ENCODE measurements around the gene OBSL1.

The OBSL1 gene

DNA sequence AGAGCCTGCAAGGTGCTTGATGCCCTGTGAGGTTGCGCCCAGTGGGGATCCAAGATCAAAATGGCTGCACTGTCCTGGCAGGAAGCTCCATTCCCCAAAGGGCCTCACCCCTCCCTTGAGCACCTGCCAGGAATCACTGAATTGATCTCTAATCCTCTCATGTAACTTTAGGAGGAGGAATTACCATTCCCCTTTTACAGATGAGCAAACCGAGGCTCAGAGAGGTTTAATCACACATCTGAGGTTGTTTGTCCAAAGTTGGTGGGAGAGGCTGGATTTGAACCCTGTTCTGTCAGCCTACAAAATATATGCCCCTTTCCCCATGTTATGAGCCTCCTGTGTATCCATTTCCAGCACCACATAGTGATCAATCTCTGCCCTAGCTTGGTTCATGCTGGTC, 46.5 kb downstream of the OBSL1 start:
- intact Hi-C loops (cut with DNase I), result loop anchor here (5.0 kb wide), 1 partner anchor 118 kb away; no protein-coding TSS in a partner anchor
- no peak for DNase-seq

DNA sequence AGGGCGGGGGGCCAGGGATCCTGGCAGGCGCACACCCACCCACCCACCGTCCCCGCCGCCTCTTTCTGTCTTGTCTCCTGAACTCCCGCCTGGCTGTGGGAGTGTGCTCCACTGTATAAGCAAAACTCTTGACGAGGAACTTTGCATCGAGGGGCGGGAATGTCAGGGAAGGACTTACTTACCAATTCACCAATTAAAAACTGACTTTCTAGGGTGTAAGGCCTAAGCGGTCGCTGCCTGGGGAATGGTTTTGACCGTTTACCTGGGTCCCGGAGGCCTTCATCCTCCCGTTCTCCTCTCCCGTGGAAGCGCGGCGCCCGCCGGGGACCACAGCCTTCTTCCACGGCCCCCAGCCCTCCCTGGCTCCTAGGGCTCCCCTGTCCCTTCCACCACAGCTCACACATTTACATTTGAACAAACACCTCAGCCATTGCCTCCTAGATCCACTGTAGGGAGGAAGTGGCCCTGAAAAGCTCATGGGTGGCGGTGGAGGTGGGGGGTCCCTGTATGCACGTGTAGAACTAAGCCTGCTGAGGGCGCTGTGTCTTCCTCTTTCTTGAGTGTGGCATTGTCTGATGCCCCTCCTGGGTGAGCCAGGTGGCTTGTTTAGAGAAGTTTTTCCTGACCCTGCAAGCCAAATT, 48.2 kb downstream of the OBSL1 start:
- intact Hi-C loops (cut with DNase I), result no loop called here
- peak in 16 of 42 donors; percentile 33 to 74 (median 54) for DNase-seq

DNA sequence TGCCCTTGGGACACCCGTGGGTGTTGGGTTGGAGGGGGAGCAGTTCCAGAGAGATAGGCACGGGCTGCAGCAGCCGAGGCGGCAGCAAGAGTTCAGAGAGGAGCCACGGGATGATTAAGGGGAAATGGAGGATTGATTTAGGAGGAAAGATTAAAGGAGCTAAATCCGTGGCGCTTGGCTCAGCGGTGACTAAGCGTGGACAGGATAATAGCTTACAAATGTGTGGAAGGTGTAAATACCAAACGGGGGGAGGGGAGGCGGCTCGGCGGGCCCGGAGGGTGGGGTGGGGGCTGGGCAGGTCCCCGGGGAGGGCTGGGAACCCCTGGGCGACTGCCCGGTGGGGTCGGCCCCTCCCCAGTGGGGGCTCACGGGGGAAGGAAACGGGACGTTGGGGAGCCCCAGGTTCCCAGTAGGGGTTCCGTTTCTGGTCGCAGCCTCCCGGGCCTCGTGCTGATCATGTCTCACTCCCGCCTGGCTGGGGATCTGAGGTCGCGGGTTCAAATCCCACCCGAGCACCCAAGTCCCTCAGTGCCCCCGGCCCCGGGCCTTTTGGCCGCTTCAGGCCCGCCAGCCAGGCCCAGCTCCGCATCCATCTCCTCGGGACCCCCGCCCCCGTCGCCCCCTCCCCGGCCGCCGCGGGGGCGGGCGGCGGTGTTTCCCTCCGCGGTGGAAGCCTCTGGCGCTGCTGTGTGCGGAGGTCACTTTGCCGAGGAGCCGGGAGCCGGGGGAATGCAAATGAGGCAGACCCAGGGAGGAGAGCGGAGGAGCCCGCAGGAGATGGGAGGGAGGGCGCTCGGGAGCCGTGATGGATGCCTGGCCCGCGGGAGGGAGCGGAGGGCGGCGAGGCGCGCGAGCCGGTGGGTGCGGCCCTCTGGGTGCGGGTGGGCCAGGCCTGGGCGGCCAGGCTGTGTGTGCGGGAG, 49.0 kb downstream of the OBSL1 start:
- peak in 17 of 42 donors; percentile 40 to 70 (median 53) for DNase-seq
- intact Hi-C loops (cut with DNase I), result no loop called here

DNA sequence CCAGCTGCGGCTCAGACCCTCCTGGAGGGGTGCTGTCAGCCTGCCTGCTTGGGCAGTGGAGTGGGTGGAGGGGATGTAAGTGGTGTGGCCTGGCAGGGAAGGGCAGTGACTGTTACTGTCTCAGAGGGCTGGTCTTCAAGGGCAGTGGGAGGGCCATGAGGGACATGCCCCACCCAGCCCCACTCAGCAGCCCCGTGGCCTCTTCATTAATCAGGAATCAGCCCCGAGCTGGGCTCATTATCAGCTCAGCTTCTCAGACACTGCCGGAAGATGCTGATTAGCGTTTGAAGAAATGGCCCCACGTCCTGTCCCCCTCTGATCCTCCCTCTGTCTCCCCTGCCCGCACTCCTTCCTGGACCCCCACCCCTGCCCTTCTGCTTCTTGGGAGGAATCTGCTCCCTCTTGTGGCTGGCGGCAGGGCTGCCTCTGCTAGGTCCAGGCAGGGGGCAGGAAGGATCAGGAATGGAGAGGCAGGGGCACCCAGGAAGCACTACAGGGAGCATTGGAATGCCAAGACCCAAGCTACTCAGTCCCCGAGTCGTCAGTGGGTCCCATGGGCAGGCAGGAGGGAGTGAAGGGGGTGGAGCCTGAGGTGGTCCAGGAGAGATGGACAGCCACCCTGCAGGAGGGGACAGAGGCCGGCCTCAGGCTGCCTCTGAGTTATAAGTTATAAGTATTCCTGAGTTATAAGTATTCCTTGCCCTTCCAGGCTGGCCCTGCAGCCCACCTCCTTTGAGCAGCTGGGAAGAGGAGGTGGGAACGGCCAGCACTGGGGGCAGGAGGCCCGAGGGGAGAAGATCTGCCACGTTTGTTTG, 50.1 kb downstream of the OBSL1 start:
- intact Hi-C loops (cut with DNase I), result no loop called here
- DNase-seq, result peak in 9 of 42 donors; percentile 32 to 64 (median 47)

DNA sequence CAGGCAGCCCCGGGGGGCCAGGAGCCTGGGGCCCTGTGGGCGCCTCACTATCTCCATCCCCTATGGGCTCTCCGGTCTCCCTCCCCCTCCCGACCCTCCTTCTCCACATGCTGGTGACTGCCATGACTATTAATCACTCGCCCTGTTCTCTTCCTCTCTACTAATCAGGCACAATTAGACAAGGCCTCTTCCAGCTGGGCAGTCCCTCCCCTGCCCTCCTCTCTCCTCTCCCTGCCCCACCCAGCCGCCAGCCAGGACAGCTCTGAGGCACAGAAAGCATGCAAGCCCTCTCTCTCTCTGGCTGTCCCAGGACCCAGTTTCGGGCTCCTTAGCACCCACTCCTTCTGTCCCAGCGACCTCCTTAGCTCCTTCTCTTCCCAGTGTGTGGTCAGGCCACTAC, 51.3 kb downstream of the OBSL1 start:
- DNase-seq, result no peak
- intact Hi-C loops (cut with DNase I), result no loop called here

DNA sequence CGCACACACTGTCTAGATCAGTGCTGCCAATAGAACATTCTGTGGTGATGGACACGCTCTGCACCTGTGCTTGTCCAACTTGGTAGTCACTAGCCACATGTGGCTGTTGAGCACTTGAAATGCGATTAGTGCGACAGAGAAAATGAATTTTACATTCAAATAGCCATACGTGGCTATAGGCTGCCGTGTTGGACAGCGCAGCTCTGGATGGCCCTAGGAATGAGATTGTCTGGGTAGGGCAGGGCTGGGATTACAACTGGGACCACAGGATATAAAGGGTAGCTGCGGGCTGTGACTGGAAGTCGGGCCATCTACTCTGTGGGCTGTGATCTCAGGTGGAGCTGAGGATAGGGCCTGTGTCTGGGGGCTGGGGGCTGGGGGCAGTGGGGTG, 51.8 kb downstream of the OBSL1 start:
- intact Hi-C loops (cut with DNase I), result no loop called here
- no peak for DNase-seq

DNA sequence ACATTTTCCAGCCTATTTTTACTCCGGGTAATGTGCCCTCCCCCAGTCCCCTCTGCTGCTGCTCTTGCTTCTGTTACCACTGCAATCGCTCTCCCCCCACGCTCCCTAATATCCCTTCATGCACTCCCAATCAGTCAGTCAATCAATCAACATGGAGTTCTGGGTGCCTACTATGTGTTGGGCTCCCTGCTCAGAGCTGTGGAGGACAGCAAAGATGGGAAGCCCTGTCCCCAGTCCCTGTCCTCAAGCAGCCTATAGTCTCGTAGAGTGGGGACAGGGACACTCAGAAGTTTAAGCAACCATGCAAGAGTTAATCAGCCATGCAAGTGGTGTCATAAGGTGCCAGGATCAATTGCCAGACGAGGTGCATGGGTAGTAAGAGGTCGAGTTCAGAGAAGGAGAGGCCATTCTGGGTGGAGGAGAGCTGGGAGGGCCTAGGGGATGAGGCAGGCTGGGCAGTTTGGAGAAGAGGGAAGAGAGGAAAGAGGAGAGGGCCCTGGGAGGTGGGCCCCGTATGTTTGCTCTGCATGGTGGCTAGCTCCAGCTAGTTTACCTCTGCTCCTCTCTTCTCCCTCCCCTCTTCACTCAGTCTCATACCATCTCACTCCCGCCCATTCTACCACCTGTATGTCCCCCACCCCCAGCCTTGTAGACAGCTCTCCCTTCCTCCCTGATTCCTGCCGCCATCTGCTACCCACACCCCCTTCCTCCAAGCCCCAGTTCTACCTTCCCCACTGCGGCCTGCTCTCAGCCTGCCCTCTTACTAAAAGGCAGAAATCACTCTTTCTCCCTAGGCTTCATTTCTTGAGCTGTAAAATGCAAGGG, 53.2 kb downstream of the OBSL1 start:
- intact Hi-C loops (cut with DNase I), result no loop called here
- DNase-seq, result no peak

DNA sequence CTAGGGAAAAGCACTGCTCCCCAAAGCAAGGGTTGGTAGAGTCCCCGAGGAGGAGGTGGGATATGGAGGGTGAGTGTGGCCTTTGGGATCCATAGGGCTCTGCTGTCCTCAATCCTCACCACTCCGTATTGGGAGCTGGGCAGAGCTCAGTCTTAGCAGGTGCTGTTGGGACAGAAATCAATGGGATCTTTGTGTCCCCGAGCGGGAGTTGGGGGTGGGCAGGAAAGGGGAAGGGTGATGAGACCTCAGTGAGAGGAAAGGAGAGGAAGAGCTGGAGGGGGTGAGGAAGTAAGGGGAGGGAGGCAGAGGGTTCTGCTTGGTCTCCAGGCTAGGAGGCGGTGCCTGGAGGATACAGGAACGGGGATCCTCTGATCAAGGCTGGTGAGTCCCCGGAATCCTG, 54.5 kb downstream of the OBSL1 start:
- no peak for DNase-seq
- intact Hi-C loops (cut with DNase I), result no loop called here

DNA sequence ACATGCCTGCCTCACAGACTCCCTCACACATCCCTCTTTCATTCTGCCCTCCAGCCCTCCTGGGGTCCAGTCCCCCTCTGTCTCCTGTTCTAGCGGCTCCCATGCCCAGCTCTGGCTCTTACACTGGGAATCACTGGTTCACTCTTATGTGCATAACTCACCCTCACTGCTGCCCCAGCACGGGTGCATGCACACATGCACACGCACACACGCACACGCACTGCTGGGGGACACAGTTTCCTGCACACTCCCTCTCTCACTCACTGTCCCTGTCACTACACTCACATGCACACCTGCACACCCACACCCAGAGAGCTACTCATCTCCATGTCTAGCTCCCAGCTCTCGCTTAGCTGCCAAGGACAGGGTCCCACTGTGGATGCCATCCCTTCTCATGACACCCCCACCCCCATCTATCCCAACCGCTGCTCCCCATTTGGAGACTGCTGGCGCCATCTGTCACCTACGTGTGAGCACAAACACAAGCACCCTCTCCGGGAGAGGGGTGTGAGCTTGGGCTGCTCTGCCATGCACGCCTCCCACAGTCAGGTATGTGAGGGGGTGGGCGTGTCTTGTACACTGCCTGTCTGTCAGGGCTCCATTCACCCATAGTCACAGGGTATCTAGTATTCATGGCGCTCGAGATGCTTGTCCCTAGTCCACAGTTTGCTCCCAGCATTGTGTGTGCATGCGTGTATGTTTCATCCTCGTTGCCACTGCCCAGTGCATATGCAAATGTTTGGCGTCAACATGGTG, 55.3 kb downstream of the OBSL1 start:
- intact Hi-C loops (cut with DNase I), result no loop called here

DNA sequence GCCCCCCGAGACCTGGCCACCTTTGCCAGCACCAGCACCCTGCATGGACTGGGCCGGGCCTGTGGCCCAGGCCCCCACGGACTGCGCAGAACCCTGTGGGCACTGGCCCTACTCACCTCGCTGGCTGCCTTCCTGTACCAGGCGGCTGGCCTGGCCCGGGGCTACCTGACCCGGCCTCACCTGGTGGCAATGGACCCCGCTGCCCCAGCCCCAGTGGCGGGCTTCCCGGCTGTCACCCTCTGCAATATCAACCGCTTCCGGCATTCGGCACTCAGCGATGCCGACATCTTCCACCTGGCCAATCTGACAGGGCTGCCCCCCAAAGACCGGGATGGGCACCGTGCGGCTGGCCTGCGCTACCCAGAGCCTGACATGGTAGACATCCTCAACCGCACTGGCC, 56.5 kb downstream of the OBSL1 start:
- no peak for DNase-seq
- intact Hi-C loops (cut with DNase I), result no loop called here

More for the DNA sequence above, 55.3 kb downstream of the OBSL1 start:
- DNase-seq, result peak in 36 of 42 donors; percentile 36 to 93 (median 65)

DNA sequence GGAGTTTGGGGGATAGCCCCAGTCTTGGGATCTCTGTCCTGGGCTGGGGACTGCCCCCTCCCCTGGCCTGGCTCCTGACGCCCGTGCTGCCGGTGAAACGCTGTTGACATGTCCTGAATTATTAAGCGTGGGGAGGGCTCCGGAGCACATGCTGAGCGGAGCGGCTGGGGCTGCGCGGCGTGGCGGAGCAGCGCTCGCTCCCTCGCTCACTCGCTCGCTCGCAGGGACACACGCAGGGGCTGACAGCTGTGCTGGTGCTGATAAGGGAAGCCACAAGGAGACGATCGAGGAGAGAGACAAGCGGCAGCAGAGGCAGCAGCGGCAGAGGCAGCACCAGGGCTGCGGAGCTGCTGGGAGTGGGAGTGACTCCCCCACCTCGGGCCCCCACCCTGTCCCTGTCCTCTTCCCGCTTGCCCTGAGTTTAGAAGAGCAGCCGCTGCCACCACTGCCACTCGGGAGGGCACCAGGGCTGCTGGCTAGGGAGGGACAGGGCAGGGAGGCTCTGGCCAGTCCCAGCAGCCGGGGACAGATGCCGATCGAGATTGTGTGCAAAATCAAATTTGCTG, 57.1 kb downstream of the OBSL1 start, which contains the start of gene ASIC4:
Gene ASIC4 (plus strand): TSS at position 287 of the 566 bp plus-strand sequence. CDS start 243 bp downstream, at position 530.
- DNase-seq, result peak in 12 of 42 donors; percentile 26 to 63 (median 47)
- intact Hi-C loops (cut with DNase I), result no loop called here

DNA sequence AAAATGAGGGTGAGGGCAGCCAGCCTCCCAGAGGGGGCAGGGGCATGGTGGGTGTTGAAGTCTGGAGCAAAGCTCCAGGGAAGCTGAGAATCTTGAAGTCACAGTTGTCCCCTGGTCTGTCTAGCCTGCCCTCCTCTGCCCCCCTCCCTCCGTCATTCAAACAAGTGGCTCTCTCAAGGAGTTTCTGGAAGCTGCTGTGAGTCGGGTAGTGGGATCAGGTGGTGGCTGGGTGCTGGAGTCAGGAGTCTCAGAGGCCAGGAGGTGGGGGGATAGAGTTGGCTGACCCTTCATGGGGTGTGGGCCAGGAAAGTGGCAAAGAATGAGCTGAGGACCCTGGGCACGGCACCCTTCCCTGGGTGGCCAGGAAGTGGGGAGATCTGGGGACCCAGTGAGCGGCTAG, 57.6 kb downstream of the OBSL1 start:
- intact Hi-C loops (cut with DNase I), result no loop called here
- DNase-seq, result no peak

DNA sequence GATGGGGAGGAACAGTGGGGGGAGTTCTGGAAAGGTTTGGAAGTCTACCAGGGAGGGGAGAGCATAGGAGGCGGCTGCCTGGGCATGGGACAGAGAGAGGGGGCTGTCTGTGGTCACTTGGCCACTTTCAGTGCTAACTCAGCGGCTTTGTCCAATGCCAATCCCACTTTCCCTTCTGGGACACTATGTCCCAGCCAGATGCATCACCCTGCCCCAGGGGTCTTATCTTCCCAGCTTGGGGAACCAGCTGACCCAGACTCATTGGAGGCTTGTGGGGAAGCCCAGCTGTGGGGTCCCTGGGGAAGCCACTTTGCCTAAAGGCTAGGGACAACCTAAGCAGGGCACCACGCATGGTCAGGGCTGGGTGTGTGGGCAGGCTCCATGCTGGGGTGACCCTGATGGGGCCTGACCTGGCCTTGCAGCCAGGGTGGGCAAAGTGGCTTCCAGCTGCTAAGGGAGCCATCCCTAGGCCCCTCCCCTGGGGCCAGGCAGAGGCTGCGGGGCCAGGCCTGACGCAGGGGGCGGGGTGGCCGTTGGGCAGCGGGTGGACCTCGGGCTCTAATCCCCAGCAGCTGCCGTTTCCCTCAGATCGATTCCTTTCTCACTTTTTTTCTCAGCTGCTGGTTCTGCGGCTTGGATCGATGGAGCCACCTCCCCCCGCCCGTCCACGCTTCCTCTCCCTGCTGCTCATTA, 58.7 kb downstream of the OBSL1 start:
- DNase-seq, result no peak
- intact Hi-C loops (cut with DNase I), result no loop called here

DNA sequence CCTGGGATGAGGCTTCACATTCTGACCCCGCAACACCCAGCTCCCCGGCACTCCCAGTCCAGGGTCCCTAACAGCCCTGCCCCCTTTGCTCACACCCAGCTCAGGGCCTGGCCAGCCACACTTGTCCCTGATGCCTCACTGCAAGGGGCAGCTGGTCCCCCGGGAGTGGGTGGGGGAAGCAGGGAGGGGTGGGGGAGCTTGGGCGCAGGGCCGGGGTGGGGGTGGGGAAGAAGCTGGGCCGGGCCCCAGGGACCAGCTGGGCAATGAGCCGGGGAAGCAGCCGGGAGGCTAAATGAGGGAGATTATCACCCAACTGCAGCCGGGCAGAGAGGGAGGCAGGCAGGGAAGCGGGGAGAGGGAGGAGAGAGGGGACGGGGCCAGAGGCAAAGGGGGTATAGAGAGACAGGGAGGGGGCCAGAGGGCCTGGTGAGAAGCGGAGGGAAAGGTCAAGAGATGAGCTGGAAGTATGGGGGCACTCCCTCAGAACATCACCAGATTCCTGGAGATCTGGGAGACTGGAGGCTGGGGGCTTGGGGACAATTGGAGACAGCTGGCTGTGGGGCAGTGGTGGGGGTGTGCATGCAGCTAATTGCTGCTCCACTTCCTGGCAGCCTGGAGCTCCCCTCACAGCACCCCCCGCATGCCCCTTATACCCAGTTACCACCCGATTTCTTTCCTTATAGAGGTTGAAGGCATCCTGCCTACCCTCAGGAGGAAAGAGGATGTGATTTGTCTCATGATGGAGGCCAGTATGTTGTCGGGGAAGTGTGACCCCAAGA, 59.6 kb downstream of the OBSL1 start:
- no peak for DNase-seq
- intact Hi-C loops (cut with DNase I), result no loop called here

DNA sequence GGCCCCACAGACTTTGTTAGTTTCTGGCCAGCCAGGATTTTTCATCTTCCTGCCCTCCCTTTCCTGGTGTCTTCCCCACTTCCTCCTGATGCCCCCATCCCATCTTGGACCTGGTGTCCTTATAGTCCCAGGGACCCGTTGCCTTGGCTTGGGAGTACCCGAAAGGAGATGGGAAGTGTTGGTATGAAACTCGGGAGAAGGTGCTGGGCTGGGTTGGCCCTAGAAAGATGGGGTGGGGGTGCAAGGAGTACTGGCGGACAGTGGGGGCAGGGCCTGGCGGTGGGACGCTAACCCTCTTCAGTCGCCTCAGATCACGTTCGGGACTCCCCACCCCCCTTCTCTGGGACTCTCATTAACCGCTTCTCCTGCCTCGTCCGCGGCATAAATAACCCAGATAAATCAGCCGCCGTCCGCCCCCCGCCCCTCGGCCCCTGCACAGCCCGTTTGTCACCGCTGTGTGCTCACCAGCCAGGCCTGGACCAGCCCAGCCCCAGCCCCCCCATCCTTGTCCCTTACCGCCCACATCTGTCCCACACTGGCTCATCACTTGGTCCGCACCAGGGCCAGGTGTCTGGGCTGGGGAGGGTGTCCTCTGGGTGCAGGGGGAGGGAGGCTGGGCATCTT, 60.7 kb downstream of the OBSL1 start:
- intact Hi-C loops (cut with DNase I), result no loop called here
- no peak for DNase-seq
